T-helper 2 cell (primary cell): ENCODE data around the gene CYP39A1.

Experiments used
- DNase-seq, 5 experiments: peaks; one replicate each; pipeline versions ENCODE4 v3.0.0 to v3.0.0-alpha.2; 2012 to 2022

CYP39A1 gene

DNA sequence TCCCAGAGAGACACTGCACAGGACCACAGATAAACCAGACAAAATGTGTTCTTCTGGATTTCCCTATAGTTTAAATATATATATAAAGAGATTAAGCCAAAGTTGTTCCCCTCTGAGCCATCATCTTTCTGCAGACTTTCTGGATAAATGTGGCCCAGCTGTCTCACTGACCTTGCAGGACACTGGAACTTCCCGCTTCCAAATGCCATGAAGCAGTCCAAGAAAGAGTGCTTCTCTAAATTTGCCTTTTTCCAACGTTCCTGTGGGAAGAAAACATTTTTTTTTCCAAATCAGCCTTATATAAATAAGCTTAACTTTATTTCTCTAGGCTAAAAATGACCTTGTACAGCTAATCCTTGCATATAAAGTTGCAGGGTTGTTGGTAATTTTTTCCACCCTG lies 65.7 kb downstream of the CYP39A1 start:
- DNase-seq: no peak

DNA sequence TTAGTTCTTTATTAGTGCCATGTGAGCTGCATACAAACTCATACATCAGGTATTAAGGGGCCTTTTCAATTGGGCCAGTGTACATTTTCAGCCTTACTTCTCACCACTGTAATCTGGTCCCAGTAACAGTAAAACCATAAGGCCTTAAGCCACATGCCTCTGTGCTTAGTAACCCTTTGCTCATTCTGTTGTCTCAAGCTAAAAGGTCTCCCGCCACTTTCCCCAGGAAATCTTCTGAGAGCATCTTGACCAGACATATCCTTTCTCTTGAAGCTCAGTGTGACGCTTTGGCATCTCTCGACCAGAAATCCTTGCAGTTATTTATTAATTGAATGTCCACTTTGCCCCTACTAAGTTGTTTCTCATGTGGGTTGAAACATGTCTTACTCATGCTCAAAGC lies 68.0 kb downstream of the CYP39A1 start:
- no peak for DNase-seq

- no peak for DNase-seq
Observed at GRCh38 chr6:46583721-46584120, 68.9 kb downstream of the CYP39A1 start.

- no peak for DNase-seq
Observed at GRCh38 chr6:46583081-46583480, 69.5 kb downstream of the CYP39A1 start.

DNA sequence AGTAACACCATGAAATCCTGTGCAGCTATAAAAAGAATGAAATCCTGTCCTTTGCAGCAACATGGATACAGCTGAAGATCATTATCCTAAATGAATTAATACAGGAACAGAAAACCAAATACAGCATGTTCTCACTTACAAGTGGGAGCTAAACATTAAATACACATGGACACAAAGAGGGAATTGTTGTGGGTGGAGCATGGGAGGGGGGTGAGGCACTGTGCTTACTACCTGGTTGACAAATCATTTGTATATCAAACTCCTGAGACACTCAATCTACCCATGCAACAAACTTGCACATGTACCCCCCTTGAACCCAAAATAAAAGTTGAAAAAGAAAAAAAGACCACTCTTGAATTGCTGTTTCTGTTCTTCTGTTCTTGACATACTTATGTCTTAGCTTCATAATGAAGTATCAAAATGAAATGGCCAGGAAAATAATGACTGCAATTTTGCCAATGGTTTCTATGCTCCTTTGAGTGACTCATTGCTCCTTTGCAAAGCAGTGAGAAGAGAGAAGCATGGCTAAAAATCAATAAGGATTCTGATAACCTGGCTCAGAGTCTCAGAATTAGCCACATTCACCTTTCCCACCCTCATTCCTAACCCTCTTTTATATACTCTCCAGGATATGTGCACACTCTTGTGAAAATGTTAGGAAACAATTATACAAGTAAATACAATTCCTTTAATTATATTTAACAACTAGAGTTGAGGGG lies 71.0 kb downstream of the CYP39A1 start:
- no peak for DNase-seq

DNA sequence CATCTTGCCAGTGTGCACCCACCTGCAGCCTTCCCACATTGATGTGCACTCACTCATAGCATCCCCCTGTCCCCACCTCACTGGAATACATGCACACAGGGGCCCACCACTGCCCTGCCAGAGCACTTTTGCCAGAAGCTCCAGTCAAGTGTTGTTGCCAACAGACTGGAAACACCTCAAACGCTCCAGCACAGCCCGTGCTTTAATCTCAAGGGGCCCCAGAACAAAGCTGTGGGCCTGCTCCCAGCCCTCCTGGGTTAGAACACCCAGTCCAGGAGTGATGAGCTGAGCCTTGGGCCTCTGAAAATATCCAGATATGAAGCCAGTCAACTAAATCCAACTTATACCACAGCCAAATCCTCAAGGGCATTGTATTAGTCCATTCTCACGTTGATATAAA lies 77.1 kb downstream of the CYP39A1 start:
- no peak for DNase-seq

- DNase-seq: peak in 1 of 5 experiments; percentile 43
Observed at GRCh38 chr6:46573140-46573539, 79.5 kb downstream of the CYP39A1 start.

GRCh38 chr6:46565531-46565930 lies 87.1 kb downstream of the CYP39A1 start:
- no peak for DNase-seq

- no peak for DNase-seq
Observed at GRCh38 chr6:46563924-46564323, 88.7 kb downstream of the CYP39A1 start.

DNA sequence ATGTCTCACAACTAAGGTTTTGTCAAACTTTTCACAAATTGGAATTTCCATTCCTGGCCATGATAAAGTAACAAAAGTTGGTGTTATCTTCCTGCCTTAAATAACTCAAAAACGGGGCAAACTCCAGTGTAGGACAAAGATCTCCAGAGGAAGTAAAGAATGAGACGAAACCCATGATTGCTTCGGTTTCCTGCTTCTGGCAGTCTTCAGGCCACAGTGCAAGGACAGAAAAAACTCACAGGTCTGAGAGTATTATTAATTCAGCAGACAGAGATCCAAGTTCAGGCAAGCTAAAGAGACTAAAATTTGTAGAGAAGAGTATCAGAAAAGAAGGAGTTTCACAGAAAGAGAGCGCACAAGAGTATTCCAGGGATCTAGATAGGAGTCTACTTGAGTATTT lies 96.6 kb downstream of the CYP39A1 start:
- no peak for DNase-seq

- no peak for DNase-seq
Observed at GRCh38 chr6:46555129-46555528, 97.5 kb downstream of the CYP39A1 start.

- DNase-seq: no peak
Observed at GRCh38 chr6:46549155-46549554, 103.5 kb downstream of the CYP39A1 start.

DNA sequence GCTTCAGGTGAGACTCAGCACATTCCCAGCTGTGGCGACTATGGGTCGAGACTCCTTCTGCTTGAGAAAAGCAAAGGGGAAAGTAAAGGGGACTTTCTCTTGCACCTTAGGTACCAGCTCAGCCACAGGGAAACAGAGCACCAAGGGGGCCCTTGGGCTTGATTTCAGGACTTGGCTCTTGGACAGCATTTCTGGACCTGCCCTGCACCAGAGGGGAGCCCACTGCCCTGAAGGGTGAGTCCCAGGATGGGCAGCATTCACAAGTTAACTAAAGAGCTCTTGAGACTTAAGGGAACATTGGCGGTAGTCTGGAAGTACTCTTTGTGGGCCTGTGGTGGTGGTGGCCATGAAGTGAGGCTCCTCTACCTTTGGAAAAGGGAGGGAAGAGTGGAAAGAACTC lies 111.1 kb downstream of the CYP39A1 start:
- no peak for DNase-seq

DNA sequence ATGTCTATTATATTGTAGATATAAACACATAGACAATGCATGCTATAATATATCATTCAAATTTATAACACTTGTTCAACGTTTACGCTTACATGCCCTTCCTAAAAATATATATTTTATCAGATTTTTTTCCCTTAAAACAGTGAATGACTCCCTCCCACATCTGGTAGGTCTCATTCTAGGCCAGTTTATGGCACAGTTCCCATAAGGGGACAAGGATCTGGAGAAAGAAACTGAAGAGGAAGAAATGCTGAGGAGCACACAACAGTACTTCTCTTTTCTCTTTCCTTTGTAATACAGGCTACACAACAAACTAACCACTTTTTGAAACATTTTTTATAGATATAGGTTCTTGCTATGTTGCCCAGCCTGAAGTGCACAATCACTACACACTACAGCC lies 112.8 kb downstream of the CYP39A1 start:
- DNase-seq: no peak

DNA sequence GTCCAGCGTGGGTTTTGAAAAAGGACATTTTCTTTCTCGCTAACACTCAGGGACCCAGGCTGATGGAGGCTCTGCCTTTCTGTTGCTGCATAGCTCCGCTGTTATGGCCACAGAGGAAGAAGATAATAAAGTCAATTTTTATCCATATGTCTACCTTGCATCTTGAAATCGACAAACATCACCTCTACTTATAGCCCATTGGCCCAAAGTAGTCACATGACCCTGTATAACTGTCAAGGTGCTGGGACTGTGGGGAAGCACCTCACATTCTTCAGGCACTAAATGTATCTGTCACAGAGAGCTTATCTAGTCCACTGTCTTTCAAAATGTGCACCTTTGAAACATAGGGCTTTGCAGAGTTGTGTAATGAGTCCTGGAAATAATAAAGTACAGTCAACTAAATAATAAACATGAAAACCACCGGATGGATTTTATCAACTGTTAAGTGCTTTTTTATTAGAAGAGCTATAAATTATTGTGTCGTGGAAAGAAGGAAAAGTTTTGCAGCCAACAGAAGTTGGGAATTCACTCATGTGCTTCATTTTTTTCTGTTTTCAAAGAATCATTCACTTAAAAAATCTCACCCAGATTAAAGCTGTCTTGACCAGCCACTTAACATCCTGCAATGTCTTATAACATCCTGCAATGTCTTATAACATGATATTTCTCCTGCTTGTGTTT lies 113.7 kb downstream of the CYP39A1 start:
- no peak for DNase-seq

DNA sequence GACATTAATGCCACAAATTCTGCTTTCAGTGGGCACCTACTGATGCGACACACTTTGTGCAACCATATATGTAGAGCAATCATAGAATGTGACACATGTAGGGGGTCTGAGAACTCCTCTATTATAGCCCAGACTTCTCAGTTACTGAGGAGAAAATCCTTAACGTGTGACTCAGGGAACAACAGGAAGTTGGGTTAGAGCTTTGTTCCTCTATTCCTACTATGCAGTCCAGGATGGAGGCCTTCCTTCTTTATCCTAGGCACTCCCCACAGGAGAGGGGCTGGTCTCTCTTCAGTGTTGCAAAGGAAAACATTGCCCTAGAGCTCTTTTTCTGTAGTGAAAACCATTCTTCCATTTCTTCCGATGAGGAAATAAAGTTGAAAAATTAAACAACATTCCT lies 121.7 kb downstream of the CYP39A1 start:
- DNase-seq: no peak

- no peak for DNase-seq
Observed at GRCh38 chr6:46528961-46529750, 123.5 kb downstream of the CYP39A1 start.

DNA sequence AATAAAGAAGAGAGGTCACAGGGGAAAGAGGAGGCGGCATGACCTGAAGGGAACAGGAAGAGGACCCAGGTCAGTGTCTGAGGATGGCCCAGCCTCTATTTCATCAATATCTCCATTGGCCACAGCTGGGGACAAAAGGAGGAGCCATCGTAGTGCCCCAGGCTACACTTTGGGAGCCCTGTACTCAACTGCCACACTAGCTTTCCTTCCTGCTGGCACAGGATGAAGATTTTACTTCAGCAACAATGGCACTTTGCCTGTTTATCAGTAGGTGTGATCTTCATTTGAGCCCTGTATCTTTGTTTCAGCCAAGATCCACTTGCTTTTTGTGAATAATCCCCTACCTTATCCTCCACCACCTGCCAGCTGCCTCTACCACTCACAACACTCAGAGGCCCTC lies 126.0 kb downstream of the CYP39A1 start:
- no peak for DNase-seq

DNA sequence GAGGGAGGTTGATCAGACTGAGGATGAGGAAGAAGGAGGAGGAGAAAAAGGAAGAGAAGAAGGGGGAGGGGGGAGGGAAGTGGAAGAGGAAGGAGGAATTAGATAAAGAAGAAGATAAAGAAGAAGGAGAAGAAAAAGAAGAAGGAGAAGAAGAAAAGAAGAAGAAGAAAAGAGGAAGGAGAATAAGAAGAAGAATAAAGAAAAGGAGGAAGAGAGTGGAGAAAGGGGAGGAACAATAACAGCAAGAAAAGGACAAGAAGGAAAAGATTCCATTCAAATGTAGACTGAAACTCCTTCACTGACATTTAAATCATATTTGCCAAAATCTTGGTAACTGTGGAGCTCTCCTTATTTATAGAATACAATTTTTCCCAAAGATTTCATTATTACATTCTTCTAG lies 127.0 kb downstream of the CYP39A1 start:
- DNase-seq: no peak

DNA sequence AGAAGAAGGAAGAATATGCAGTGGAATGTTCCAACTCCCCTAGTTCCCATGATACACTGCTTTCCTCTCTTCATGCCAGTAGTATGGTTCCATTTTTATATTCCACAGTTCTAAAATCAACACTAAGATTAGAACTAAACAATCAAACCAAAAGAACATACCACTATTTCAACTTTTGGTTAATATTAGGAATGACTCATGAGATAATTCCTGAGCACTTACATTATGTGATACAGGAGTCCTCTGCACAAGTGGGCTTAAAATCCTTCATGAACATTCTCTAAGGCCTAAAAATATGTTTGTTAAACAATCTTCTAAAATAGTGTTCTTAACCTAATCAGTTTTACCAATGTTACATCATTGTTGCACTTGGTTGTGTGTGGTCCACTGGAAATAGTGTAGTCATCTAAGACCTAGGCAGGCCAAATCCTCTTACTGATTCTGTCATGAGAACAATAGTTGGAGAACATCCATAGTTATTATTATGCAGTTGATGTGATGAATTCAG lies 131.1 kb downstream of the CYP39A1 start:
- no peak for DNase-seq

DNA sequence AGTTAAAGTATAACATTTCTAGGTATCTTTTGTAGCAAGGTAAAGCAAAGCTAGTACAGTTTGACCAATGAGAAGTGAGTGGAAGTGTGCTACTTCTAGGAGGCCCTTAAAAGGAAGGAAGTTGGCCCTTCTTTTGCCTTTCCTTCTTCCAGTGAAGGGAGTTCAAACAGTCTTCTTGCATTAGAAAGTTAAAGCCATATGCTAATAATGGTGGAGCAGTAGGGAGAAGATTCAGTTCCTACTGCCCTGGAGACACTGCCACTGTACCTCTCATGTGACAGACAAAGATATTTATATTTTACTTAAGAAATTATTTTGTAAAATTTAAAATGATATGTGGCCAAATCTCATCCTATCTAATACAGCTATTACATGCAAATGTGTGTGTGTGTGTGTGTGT lies 135.4 kb downstream of the CYP39A1 start:
- no peak for DNase-seq

GRCh38 chr6:46513533-46513932 lies 139.1 kb downstream of the CYP39A1 start:
- DNase-seq: no peak

DNA sequence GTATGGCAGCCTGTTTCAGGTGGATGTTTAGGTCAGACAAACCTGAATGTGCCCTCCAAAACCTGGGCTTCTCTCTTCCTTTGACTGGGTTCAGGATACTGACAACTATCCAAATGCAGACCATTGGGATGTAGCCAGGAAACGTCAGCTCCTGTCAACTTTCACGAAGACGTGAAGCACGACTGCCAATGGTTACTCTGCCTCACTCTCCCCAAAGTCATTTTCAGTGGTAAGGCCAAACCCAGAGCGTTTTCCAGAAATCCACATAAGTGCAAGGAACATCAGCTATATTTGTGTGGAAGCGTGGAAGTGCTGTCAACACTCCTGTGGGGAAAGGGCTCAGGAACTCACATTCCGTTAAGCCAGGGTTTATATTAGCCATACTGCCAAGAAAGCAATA lies 141.3 kb downstream of the CYP39A1 start:
- no peak for DNase-seq

GRCh38 chr6:46510651-46511050 lies 142.0 kb downstream of the CYP39A1 start:
- DNase-seq: no peak
